GM21723 (cell line): Measurements from ENCODE around the gene PIM1.

Experiments used
- ATAC-seq: cut with Tn5 transposase; IDR thresholded peaks from one replicate; pipeline ENCODE4 v1.9.1; 2021; ENCODE audit warnings: mild to moderate bottlenecking, moderate library complexity; ENCODE audit not compliant: unreplicated experiment

PIM1 gene

DNA sequence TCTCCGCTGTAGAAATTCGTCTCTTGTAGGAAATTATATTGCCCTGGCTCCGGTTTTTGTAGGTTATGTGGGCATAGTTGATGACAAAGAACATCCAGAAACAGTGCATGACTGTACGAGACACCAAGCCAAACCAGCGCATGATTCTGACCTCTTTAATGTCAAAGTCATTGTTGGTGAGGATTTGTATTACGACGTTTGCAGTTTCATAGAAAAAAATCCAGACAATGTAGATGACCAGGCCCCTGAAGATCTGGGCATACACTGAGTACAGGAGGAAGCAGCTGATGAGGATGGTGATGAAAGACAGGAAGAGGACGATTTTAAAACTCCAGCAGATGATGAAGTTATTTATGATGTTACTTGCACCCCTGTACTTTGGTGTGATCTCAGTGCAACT, 48.6 kb downstream of the PIM1 start:
- ATAC-seq = no peak

DNA sequence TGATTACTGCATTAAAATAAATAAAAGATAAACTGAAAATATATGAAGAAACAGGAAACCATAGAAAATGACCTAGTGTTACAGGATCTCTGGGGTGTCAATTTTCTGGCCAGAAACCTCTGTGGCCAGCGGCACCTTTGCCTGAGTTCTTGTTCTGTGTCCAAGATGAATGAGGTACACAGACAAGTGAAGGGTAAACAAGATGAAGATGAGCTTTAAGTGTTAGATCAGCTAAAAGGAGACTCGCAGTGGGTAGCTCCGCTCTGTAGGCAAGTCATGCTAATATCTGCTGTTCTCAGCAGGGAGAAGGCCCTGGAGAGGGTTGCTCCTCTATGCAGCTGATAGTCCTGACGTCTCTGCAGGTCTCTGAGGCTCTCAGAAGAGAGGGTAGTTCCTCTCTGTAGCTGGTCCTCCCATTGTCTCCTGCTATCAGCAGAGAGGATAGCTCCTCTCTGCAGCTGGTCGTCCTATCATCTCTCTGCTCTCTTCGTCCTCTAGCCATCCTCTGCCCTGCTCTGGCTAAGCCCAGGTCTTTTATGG, 51.7 kb downstream of the PIM1 start:
- ATAC-seq = peak; percentile 15

DNA sequence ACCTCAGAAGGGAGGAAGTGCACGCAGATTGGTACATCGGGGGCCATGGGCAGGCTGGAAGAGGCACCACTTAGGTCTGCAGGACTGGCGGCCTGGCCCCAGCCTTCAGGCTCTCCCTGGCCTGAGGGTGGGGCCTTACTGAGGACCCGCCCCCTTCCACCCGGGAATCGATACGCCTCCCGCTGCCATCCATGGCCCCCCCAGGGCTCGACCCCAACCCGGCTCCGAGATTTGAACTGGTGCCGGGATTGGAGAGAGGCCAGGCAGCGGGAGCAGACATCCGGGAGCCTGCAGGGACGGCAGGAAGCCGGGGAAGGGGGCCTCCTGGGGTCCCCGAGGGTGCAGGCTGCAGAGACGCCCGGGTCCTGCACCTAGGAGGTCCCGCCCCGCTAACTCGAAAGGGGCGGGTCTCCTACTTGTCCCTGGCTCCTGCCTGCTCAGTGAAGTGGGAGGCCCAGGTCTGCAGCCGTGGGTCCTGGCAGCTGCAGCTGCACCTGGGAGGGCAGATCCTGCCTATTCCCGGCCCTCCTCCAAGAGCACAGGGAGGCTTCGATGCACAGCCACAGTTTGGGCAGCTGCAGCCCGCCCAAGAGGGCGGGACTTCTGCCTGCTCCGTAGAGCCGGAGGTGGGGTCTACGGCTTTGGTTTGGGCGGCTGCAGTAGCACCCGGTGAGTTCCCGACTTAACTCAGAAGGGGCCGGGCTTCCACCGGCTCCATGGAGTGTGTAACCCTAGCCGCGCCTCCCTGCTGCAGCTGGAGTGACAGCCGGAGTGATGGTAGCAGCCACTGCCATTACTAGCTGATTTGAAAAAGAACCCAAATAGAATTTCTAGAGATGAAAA, 52.4 kb downstream of the PIM1 start:
- ATAC-seq = peak; percentile 90

DNA sequence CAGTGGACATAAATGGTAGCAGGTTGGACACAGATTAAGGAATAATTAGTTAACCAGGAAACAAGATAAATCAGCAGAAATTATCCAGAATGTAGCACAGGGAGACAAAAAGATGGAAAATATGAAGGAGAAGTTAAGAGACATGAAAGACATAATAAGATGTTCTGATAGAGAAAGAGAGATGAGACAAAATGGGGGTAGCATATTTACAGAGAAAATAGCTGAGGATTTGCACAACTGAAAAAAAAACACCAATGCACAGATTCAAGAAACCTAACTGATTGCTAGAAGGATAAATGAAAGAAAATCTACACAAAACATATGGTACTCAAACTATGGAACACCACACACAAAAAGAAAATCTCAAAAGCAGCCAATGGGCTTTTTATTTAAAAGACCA, 53.0 kb downstream of the PIM1 start:
- ATAC-seq = no peak
